ENCODE data around the gene LIPF.

The LIPF gene, protein sequence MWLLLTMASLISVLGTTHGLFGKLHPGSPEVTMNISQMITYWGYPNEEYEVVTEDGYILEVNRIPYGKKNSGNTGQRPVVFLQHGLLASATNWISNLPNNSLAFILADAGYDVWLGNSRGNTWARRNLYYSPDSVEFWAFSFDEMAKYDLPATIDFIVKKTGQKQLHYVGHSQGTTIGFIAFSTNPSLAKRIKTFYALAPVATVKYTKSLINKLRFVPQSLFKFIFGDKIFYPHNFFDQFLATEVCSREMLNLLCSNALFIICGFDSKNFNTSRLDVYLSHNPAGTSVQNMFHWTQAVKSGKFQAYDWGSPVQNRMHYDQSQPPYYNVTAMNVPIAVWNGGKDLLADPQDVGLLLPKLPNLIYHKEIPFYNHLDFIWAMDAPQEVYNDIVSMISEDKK

DNA sequence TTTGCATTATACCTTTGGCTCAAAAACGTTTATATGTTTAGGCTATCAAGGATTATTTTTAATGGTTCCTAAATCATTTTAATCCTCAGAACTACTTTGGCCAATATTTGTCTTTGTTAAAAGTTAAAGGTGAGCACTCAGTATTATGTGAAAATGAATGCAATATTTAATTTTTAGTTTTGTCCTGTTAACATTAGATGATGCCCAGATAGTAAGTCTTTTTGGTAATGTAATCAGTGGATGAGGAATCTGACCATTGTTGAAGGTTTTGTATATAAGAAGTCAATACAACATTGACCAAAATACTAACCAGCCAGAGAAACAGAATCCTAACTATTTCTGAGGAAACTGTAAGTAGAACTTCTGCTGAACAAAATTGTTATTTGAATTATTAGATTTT is at the start of gene LIPF:
LIPF (plus strand) TSS at position 301 of the 400 bp plus-strand sequence. CDS start 2,856 bp downstream, outside the sequence.
- TF ChIP-seq EZH2 (IDR thresholded peaks at IDR 0.05) = no peak
- TF ChIP-seq FOXP2 (optimal IDR thresholded peaks at IDR 0.05; ENCODE audit: control extremely low read depth, extremely low read length, insufficient read depth) = no peak
- no peak for TF ChIP-seq POLR2AphosphoS5 (IDR thresholded peaks at IDR 0.05; ENCODE audit: borderline replicate concordance, low read depth, low read length)
- DNase-seq (ENCODE audit: low read depth, low spot score) = no peak
- Histone ChIP-seq H3K4me3 (no peak within 1 kb of the TSS), H3K9ac (ENCODE audit: insufficient read length) (no peak within 1 kb of the TSS), H3K27ac (no peak within 1 kb of the TSS), H3K36me3 (ENCODE audit: insufficient read depth, low read length) (no peaks in the 10 kb centered on the region), H3K9me3 (ENCODE audit: low read depth, low read length) (no peaks in the 10 kb centered on the region)

GRCh38 chr10:88616250-88616977 is 47.8 kb upstream of the LIPF start:
- DNase-seq (ENCODE audit: low read depth, low spot score) = no peak
- H3K4me3 ChIP-seq = no peak overlapping the region
- H3K9me3 ChIP-seq (ENCODE audit: low read depth, low read length) = no peaks in the 10 kb centered on the region
- H3K27ac ChIP-seq = no peak overlapping the region
- H3K36me3 ChIP-seq (ENCODE audit: insufficient read depth, low read length) = no peaks in the 10 kb centered on the region
- no peak overlapping the region for H3K9ac ChIP-seq (ENCODE audit: insufficient read length)
- TF ChIP-seq EZH2 (IDR thresholded peaks at IDR 0.05) (no peak), POLR2AphosphoS5 (IDR thresholded peaks at IDR 0.05; ENCODE audit: borderline replicate concordance, low read depth, low read length) (no peak), FOXP2 (optimal IDR thresholded peaks at IDR 0.05; ENCODE audit: control extremely low read depth, extremely low read length, insufficient read depth) (no peak)

GRCh38 chr10:88617772-88618300 is 46.4 kb upstream of the LIPF start:
- no peak for DNase-seq (ENCODE audit: low read depth, low spot score)
- H3K9ac ChIP-seq (ENCODE audit: insufficient read length) = no peak overlapping the region
- no peak overlapping the region for H3K27ac ChIP-seq
- no peaks in the 10 kb centered on the region for H3K36me3 ChIP-seq (ENCODE audit: insufficient read depth, low read length)
- H3K4me3 ChIP-seq = no peak overlapping the region
- H3K9me3 ChIP-seq (ENCODE audit: low read depth, low read length) = no peaks in the 10 kb centered on the region
- TF ChIP-seq EZH2 (IDR thresholded peaks at IDR 0.05) = no peak

- Histone ChIP-seq H3K9ac (ENCODE audit: insufficient read length) (no peak overlapping the region), H3K36me3 (ENCODE audit: insufficient read depth, low read length) (no peaks in the 10 kb centered on the region), H3K27ac (no peak overlapping the region), H3K4me3 (no peak overlapping the region), H3K9me3 (ENCODE audit: low read depth, low read length) (no peaks in the 10 kb centered on the region)
- TF ChIP-seq EZH2 (IDR thresholded peaks at IDR 0.05) = no peak
- TF ChIP-seq FOXP2 (optimal IDR thresholded peaks at IDR 0.05; ENCODE audit: control extremely low read depth, extremely low read length, insufficient read depth) = no peak
- TF ChIP-seq POLR2AphosphoS5 (IDR thresholded peaks at IDR 0.05; ENCODE audit: borderline replicate concordance, low read depth, low read length) = no peak
- no peak for DNase-seq (ENCODE audit: low read depth, low spot score)
Measured at GRCh38 chr10:88618496-88618895, 45.7 kb upstream of the LIPF start.

DNA sequence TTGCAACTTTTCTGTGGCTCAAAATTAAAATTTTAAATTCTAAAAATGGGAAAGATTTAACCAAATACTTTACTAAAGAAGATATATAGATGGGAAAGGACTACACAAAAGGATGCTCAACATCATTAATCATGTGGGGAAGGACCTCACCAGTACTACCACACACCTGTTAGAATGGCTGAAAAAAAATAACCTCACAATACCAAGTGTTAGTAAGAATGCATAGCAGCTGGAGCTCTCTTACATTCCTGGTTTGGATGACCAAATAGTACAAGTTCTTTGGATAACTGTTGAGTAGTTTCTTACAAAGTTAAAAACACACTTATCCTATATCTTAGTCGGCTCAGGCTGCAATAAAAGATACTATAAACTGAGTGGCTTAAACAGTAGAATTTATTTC is 43.8 kb upstream of the LIPF start:
- Histone ChIP-seq H3K9me3 (ENCODE audit: low read depth, low read length) (no peaks in the 10 kb centered on the region), H3K36me3 (ENCODE audit: insufficient read depth, low read length) (no peaks in the 10 kb centered on the region), H3K4me3 (no peak overlapping the region), H3K27ac (no peak overlapping the region), H3K9ac (ENCODE audit: insufficient read length) (no peak overlapping the region)
- TF ChIP-seq FOXP2 (optimal IDR thresholded peaks at IDR 0.05; ENCODE audit: control extremely low read depth, extremely low read length, insufficient read depth) (no peak), EZH2 (IDR thresholded peaks at IDR 0.05) (no peak)
- no peak for DNase-seq (ENCODE audit: low read depth, low spot score)

- DNase-seq (ENCODE audit: low read depth, low spot score) = no peak
- Histone ChIP-seq H3K36me3 (ENCODE audit: insufficient read depth, low read length) (no peaks in the 10 kb centered on the region), H3K9ac (ENCODE audit: insufficient read length) (no peak overlapping the region), H3K4me3 (no peak overlapping the region), H3K9me3 (ENCODE audit: low read depth, low read length) (no peaks in the 10 kb centered on the region), H3K27ac (no peak overlapping the region)
- TF ChIP-seq FOXP2 (optimal IDR thresholded peaks at IDR 0.05; ENCODE audit: control extremely low read depth, extremely low read length, insufficient read depth) (no peak), POLR2AphosphoS5 (IDR thresholded peaks at IDR 0.05; ENCODE audit: borderline replicate concordance, low read depth, low read length) (no peak), EZH2 (IDR thresholded peaks at IDR 0.05) (no peak)
Measured at GRCh38 chr10:88623835-88624234, 40.4 kb upstream of the LIPF start.

GRCh38 chr10:88624840-88625239 is 39.4 kb upstream of the LIPF start:
- no peak overlapping the region for H3K9ac ChIP-seq (ENCODE audit: insufficient read length)
- no peak overlapping the region for H3K27ac ChIP-seq
- no peak for DNase-seq (ENCODE audit: low read depth, low spot score)
- no peak overlapping the region for H3K4me3 ChIP-seq
- TF ChIP-seq FOXP2 (optimal IDR thresholded peaks at IDR 0.05; ENCODE audit: control extremely low read depth, extremely low read length, insufficient read depth) (no peak), POLR2AphosphoS5 (IDR thresholded peaks at IDR 0.05; ENCODE audit: borderline replicate concordance, low read depth, low read length) (no peak), EZH2 (IDR thresholded peaks at IDR 0.05) (no peak)
- no peaks in the 10 kb centered on the region for H3K9me3 ChIP-seq (ENCODE audit: low read depth, low read length)
- no peaks in the 10 kb centered on the region for H3K36me3 ChIP-seq (ENCODE audit: insufficient read depth, low read length)

- Histone ChIP-seq H3K9me3 (ENCODE audit: low read depth, low read length) (no peaks in the 10 kb centered on the region), H3K36me3 (ENCODE audit: insufficient read depth, low read length) (no peaks in the 10 kb centered on the region), H3K4me3 (no peak overlapping the region), H3K27ac (no peak overlapping the region), H3K9ac (ENCODE audit: insufficient read length) (no peak overlapping the region)
- TF ChIP-seq POLR2AphosphoS5 (IDR thresholded peaks at IDR 0.05; ENCODE audit: borderline replicate concordance, low read depth, low read length) (no peak), EZH2 (IDR thresholded peaks at IDR 0.05) (no peak), FOXP2 (optimal IDR thresholded peaks at IDR 0.05; ENCODE audit: control extremely low read depth, extremely low read length, insufficient read depth) (no peak)
- no peak for DNase-seq (ENCODE audit: low read depth, low spot score)
Measured at GRCh38 chr10:88640186-88640585, 24.1 kb upstream of the LIPF start.
